Lung (tissue), 12 donors: Measurements from ENCODE around the gene RAB38. TPM values are rescaled to one million over a fixed set of nuclear protein-coding genes. Genes with fewer than 3 reads are reported as not detected.
A peak's percentile ranks its signal among the peaks of the same experiment; 100 is the strongest.

Experiments used
- ATAC-seq: fragments of 200-7000 bp; cut with Tn5 transposase; one replicate; pipeline ENCODE4 v1.9.1; 2020; ENCODE audit warnings: moderate number of reproducible peaks; ENCODE audit not compliant: insufficient read depth, low FRiP score
- DNase-seq, 3 donors: peaks; one replicate each; pipeline ENCODE4 v3.0.0-alpha.2; 2013 to 2017
- H3K27ac ChIP-seq, 2 donors: one replicate each; pipeline ENCODE4 v1.5.1; 2013; ENCODE audit warnings: mild to moderate bottlenecking in 2 of 2, moderate library complexity in 2 of 2, control low read depth in 1 of 2, inconsistent platforms in 1 of 2, low read depth in 1 of 2, low read length in 1 of 2
- H3K27me3 ChIP-seq, 3 donors: one replicate each; pipeline ENCODE4 v1.5.1; 2013; ENCODE audit warnings: low read length in 2 of 3; ENCODE audit not compliant: control insufficient read depth in 3 of 3, insufficient read depth in 3 of 3
- H3K36me3 ChIP-seq, 4 donors: one replicate each; pipeline ENCODE4 v1.5.1; 2013; ENCODE audit warnings: low read length in 4 of 4, mild to moderate bottlenecking in 1 of 4, moderate library complexity in 1 of 4; ENCODE audit not compliant: control insufficient read depth in 4 of 4, insufficient read depth in 4 of 4
- H3K4me1 ChIP-seq, 5 donors: one replicate each; pipeline ENCODE4 v1.5.1; 2013; ENCODE audit warnings: low read length in 5 of 5, mild to moderate bottlenecking in 2 of 5, moderate library complexity in 1 of 5; ENCODE audit not compliant: control insufficient read depth in 5 of 5, insufficient read depth in 5 of 5
- H3K4me3 ChIP-seq: one replicate; pipeline ENCODE4 v1.5.1; 2013; ENCODE audit warnings: mild to moderate bottlenecking, control low read depth, moderate library complexity
- H3K9ac ChIP-seq, 2 donors: one replicate each; pipeline ENCODE4 v1.5.1; 2013; ENCODE audit warnings: low read length in 2 of 2, control low read depth in 1 of 2; ENCODE audit not compliant: insufficient read depth in 1 of 2
- H3K9me3 ChIP-seq, 4 donors: one replicate each; pipeline ENCODE4 v1.5.1; 2013; ENCODE audit warnings: low read length in 3 of 4, mild to moderate bottlenecking in 1 of 4, moderate library complexity in 1 of 4; ENCODE audit not compliant: control insufficient read depth in 4 of 4, insufficient read depth in 3 of 4
- WGBS, 2 donors: extraction: QIAGEN DNeasy Blood & Tissue Kit; methylation state at CpG; one replicate each; pipeline ENCODE4 v1.1.7; 2013; 5-methylcytosine and 5-hydroxymethylcytosine counted together
- polyA plus RNA-seq, 2 donors: library from polyadenylated mRNA; stranded (reverse); fragments of 200-250 nt; gene quantifications; one replicate each; pipeline ENCODE4 v1.2.1, GENCODE V29; 2013
- total RNA-seq, 2 donors: library from RNA; depleted of rRNA in 1 of 2; stranded (reverse); fragments of >200 nt in 1 of 2; gene quantifications; one replicate each; pipeline ENCODE4 v1.2.1, GENCODE V29; 2014 to 2021
- TF ChIP-seq, protein P1 (sequence below): IDR thresholded peaks from 2 replicates; pipeline ENCODE4 v1.5.1; 2012; ENCODE audit warnings: mild to moderate bottlenecking; ENCODE audit errors: control extremely low read depth, extremely low read depth
- donor health status: control.
- donor health status: control.
- donor health status: Bipolar disorder and iron deficiency.
- donor health status: healthy.
- donor health status: DM: yes; HTN: yes; CAD: no.

Gene RAB38
- total and polyA plus RNA-seq, 4 donors: 4.7 to 11.7 (median 7.5) TPM

DNA sequence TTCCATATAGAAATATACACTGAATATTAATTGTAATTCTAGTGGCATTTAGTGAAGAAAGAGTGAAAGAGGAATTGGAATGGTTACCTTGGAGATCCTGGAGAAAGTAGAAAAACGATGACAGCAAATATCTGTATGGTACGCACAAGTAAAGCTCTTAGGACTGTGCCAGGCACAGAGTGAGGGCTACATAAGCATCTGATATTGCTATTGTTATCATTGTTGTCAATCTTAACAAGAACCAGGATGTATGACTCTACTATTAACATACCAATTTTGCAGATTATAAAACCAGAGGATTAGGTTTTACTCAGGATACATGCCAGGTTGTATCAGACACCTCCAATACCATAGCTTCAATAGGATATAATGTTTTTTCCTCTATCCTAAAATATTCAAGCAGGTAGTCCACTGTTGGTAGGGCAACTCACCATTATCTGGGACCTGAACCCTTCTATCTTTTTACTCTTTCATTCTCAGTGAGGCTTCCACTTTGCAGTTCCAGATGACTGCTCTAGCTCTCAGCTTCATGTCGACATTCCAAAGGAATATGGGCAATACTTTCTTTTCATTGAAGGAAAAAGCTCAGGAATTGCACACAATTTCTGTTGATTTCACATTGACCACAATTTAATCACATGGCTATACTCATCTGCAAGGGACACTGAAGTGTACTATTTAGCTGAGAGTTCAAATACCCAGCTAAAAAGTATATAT, 73.2 kb downstream of the RAB38 start:
- WGBS, 2 donors: 67 to 86% methylated on average over 3 of the region's 3 CpGs
- ATAC-seq: no peak
- TF ChIP-seq, protein P1, sequence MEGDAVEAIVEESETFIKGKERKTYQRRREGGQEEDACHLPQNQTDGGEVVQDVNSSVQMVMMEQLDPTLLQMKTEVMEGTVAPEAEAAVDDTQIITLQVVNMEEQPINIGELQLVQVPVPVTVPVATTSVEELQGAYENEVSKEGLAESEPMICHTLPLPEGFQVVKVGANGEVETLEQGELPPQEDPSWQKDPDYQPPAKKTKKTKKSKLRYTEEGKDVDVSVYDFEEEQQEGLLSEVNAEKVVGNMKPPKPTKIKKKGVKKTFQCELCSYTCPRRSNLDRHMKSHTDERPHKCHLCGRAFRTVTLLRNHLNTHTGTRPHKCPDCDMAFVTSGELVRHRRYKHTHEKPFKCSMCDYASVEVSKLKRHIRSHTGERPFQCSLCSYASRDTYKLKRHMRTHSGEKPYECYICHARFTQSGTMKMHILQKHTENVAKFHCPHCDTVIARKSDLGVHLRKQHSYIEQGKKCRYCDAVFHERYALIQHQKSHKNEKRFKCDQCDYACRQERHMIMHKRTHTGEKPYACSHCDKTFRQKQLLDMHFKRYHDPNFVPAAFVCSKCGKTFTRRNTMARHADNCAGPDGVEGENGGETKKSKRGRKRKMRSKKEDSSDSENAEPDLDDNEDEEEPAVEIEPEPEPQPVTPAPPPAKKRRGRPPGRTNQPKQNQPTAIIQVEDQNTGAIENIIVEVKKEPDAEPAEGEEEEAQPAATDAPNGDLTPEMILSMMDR: no peak

DNA sequence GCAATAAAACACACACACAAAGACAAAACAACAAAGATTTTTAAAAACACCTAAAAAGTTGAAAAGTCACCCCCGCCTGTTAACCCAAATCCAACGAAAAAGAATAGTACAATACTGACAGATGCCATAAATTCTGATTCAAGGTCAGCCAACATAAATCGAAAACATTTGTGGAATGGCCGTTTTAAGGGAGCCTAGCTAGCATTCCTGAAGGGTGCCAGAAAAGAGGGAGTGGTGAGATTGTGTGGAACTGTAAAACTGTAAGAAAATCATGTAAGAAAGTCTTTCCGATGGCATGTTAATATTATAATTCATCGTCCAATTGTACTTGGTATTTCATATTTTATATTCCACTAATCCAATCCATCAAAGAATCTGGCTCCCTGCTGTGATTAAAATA, 75.1 kb downstream of the RAB38 start:
- peaks cover 0 to 4% (median 0%) of the 10 kb centered on the region in 5 donors for H3K4me1 ChIP-seq
- H3K9ac ChIP-seq: no peak overlapping the region
- WGBS, 2 donors: 61 to 73% methylated on average over 6 of the region's 6 CpGs

More for the DNA sequence above, 73.2 kb downstream of the RAB38 start:
- DNase-seq: no peak
- H3K4me1 ChIP-seq: peaks cover 0 to 4% (median 0%) of the 10 kb centered on the region in 5 donors
- H3K9ac ChIP-seq: no peak overlapping the region
- no peaks in the 10 kb centered on the region for H3K9me3 ChIP-seq
- H3K36me3 ChIP-seq: no peaks in the 10 kb centered on the region
- H3K27me3 ChIP-seq: no peaks in the 10 kb centered on the region
- H3K27ac ChIP-seq: no peak overlapping the region
- no peak overlapping the region for H3K4me3 ChIP-seq

DNA sequence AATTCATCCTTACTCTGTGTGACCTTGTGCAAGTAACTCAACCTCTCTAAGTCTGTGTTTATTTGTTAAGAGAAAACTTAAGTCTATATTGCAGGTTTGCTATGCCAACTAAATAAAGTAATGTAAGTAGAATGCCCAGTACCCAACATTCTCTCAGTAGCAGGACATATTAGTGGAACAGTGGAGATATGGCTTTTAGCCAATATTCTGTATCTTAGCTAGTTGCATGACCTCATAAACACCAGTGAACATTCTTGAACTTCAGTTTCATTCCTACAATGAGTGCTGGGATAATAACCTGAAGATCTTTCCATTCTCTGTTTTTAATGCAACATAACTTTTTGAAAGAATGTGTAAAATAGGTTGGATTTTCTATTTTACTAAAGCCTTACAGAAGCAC, 77.0 kb downstream of the RAB38 start:
- Histone ChIP-seq H3K9ac (no peak overlapping the region), H3K9me3 (no peaks in the 10 kb centered on the region), H3K4me1 (peaks cover 0 to 4% (median 0%) of the 10 kb centered on the region in 5 donors), H3K4me3 (no peak overlapping the region), H3K27me3 (no peaks in the 10 kb centered on the region), H3K27ac (no peak overlapping the region), H3K36me3 (no peaks in the 10 kb centered on the region)
- TF ChIP-seq, protein P1: no peak
- no peak for ATAC-seq
- DNase-seq: peak in 2 of 3 donors; percentile 15 to 30

More for the DNA sequence above, 75.1 kb downstream of the RAB38 start:
- no peak overlapping the region for H3K27ac ChIP-seq
- no peaks in the 10 kb centered on the region for H3K27me3 ChIP-seq
- ATAC-seq (no peak), DNase-seq (no peak)
- H3K36me3 ChIP-seq: no peaks in the 10 kb centered on the region
- H3K9me3 ChIP-seq: no peaks in the 10 kb centered on the region
- TF ChIP-seq, protein P1: no peak
- H3K4me3 ChIP-seq: no peak overlapping the region

DNA sequence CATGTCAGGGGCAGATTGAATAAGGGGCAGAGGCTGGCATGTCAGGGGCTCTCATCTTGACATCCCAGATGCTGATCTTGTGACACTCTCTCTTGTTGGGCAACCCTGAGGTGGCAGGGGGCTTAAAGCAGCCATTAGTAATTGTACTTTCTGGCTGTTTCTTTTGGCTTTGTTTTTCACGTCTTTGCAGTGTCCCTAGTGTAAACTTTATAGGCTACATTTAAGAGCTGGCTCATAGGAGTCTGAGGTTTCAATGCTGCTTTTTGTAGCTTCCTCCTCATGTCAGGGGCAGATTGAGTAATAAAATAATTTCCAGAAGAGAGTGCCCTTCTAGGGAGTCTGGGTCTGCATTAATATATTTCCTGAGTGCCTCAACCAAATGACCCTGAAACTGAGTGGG, 86.1 kb downstream of the RAB38 start:
- H3K36me3 ChIP-seq: no peaks in the 10 kb centered on the region
- WGBS, 2 donors: 78 to 88% methylated on average over 1 of the region's 1 CpG
- TF ChIP-seq, protein P1: no peak

More for the DNA sequence above, 86.1 kb downstream of the RAB38 start:
- no peak overlapping the region for H3K27ac ChIP-seq
- DNase-seq: no peak
- no peaks in the 10 kb centered on the region for H3K9me3 ChIP-seq
- ATAC-seq: no peak
- no peaks in the 10 kb centered on the region for H3K27me3 ChIP-seq
- H3K4me3 ChIP-seq: no peak overlapping the region
- no peaks in the 10 kb centered on the region for H3K4me1 ChIP-seq
- no peak overlapping the region for H3K9ac ChIP-seq
